GM18519 (cell line): ENCODE results near the gene PELO.

Experiments used
- ATAC-seq: cut with Tn5 transposase; IDR thresholded peaks from one replicate; pipeline ENCODE4 v1.9.1; 2021; ENCODE audit warnings: mild to moderate bottlenecking, moderate library complexity; ENCODE audit not compliant: unreplicated experiment, low FRiP score

The PELO gene

DNA sequence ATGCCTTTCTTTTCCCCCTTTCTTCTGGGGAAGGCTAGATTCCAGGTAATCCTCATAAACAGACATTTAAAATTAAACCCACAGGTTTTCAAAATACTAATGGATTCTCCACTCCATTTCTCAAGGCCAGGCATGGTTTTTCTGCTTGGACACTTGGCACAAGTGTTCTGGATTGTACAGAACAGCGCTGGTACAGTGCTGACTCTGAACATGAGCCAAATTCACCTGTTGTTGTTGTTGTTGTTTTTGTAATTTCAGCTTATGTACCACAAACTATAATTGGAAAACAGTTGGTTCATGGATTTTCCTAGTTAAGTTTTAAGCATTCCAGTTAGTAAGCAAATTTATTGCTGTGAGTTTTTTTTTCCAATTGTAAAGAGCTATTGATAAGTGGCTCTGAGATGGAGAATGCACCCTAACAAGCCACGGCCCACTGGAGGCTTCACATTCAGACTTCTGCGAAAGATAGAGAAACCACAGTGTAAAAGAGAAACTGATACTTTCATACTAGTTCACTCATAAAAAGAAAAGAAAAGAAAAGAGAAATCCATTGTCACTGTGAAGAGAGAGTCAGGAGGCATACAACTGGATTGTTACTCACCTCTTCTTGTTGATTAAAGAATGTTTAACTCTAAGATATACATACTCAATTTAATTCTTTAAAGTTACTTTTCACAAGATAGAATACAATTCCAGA, 16.2 kb upstream of the PELO start:
- peak; percentile 95 for ATAC-seq

DNA sequence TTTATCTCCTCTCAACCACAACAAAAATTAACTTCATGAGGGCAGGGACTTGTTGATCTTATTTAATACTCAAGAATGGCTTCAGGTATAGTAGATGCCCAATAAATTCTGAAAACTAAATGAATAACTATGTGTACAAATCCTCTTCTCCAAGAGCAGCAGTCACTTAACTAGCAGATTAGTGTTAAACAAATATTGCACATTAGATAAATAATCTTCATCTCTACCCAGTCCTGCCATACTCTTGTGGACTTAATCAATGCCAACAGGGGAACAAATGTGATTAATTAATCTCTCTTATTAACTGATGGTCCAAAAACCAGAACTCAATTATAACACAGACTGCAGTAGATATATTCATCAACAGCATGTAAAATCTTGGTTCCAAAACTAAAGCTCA, 15.0 kb upstream of the PELO start:
- ATAC-seq = no peak

DNA sequence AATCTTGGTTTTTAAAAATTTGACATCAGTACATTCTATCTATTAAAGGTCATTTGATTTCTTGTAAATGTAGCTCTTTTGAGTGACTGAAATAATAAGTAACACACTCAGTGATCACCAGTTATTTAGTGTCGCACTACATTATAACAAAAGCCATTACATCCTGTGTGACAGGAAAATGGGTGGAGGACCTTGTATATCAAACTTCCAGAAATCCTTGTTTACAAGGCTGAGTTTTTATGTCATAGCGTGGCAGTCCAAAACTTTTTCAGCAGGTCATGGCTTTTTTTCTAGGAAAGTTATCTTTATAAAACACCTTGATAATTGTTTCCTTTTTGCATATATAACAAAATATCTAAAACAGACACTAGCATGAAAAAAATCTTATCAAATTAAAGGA, 14.4 kb upstream of the PELO start:
- no peak for ATAC-seq

DNA sequence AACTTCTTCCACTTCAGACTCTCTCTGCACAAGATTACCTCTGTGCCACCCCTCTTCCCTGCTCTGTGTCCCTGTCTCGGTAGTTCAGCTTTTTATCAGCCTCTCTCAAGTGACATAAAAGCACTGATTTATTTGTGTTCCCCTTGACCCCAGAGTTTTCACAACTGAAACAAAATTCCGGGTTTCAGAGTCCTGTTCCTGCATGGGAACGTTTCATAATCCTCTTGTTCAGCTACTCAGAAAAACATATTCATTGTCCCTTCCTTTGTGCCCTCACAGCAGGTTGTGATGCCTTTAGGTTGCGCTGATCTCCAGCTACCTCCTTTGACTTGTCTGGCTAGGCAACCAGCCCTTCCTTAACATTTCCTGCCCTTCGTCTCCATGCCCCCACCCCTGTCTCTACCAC, 13.7 kb upstream of the PELO start:
- no peak for ATAC-seq

DNA sequence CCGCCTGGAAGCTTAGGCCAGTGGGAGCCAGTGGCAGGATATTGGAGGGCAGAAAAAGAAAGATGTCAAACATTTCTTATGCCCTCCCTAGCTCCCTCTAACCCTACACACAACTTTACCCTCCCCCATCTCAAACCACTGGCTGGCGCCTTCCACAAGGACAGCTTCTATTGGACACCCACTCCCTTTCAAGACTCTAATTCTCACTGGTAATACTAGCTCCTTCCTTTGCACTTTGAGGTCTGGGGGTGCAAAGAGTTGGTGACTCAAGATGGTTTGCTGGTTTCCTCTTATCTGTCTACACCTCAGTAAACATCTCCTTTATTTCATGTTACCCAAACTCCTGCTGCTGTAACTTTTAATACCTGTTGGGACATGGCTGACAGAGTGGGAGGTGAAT, 11.6 kb upstream of the PELO start:
- no peak for ATAC-seq

DNA sequence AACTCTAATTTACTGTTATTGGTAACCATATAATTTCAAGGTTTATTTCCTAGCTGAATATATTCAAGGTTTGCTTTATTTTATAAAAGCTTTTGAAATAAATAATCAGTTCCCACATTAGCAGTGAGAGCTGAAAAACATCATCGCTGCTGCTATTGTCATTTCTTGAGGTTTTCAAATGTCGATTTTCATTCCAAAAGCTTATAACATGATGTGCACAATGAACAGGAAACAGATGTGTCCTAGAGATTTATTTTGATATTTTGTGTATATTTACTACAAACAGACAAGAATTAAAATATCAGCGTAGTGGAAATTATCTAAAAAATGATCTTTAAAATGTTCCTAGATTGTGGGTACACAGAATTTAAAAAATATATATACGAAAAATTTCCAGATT, 10.5 kb upstream of the PELO start:
- ATAC-seq = no peak

DNA sequence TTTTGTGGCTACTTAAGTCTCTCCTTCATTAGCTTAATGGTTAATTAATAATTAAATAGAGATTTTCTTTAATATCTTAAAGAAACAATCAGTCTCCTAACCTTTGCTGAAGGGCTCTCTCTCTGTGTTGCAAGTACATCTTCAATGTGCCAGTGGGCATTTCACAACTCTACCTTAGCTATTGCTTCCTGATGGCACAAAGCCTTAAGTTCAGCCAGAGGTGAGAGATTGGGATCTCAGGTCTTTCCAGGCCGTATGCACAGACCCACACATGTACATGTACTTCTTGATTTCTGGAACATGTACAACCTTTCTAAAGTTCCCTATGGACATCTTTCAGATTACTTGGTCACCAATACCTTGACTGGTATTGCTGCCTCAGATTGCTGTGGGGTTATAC, 8.9 kb upstream of the PELO start:
- no peak for ATAC-seq

DNA sequence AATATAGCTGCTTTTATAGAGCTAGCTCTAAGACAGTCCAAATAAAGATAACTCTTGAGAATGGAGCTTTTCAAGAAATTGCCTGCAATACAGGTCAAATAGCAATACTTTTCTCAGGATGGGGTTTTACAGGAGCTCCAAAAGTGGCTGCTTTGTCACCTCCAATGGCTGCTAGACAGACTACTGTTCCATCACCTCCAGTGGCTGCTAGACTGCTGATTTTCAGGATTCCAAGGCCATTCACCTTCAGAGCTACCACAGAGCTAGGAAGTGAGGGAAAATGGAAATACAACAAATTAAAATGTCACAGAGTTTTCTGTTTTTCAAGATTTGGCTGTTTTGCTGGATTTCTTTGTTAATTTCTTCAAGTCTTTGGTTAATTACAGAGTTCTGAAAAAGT, 8.5 kb upstream of the PELO start:
- no peak for ATAC-seq

DNA sequence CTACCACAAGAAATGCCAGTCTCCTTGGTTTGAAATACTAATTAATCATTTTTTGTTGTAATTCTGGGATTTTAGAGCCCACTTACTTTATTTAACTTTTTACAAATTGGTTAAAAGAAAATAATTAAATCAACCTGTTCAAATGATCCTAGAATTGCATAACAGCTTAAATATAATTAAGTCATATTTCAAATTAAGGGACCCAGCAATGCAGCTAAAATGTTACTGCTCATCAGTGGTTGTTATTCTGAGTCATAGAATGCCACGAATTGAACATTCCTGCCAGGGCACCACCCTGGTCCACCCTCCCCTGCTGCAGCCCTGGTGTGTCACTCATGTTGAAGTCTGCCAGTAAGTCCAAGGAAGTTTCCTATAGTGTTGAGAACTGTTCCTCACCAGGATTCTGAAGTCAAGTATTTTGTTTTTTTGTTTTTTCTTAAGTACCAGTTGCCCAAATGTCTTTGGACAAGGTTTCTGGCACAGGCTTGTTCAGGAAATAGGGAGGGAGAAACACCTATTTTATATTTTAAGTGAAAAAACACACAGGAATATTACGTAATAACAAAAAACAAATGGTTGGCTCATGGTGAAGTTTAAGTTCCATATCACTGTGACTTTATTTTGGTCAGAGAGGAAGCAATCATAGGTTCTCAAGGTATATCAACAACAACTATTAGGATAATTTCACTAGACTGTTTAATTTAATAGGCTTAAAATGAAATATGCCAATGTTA, 4.3 kb upstream of the PELO start:
- no peak for ATAC-seq

DNA sequence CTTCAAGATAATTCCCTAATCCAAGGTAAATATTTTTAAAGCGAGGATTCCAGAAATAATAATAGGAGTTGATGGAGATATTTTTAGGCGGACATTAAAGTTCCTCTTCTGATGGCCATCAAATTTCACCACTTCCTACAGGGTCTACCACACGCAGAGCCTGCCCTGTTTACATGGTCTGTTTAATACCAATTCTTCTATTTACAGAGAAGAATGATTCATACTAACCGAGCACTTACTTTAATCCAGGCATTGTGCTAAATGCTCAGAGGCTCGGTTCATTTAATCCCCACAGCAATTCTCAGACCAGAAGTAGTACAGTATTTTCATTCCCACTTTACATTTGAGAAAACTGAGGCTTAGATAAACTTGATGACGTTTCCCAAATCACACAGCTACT, 3.0 kb upstream of the PELO start:
- ATAC-seq = no peak

DNA sequence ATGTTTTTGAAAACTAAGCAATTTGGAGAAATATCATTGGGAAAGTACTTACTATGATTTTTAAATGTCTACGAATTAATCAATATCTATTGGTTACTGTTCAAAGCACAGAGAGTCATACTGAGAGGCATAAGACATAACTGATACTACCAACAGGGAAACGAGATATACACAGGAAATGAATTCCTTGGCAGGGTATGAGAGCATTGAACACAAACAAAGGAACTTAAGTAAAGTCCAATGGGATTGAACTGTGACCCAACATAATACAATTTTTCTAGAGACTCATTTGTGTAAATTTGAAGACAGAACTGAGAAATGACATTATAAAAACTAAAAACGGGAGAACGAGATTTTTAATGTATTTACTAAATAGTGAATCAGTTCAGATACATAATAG, 1.3 kb upstream of the PELO start:
- ATAC-seq = no peak

DNA sequence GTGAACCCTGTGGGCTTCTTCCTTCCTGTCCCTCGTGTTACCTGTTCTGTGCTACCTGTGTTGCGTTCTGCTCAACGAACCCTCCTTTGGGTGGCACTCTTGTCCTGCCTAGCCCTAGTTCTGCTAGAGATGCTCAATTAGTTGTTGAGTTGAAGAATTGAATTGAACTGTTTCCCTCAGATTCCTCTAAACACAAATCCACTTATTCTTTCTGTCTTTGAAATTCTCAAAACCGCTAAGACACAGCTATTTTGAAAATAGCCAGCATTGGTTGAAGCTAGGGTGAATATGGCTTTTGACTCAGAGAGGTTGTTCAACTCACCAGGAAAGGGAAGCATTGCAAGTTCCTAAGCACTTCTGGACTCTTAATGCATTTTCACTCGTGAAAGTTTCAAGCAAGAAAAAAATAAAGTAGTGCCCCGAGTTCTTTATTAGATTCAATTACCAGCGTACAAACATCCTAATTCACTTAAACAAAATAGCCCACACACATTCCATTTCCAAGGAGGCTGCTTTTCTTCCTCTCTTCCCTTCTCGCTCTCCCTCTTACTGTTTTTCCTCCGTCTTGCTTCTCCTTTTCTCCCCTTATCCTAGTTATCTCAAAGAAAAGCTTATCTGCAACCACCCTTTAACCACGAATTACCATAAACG, 642 bp upstream of the PELO start:
- no peak for ATAC-seq

DNA sequence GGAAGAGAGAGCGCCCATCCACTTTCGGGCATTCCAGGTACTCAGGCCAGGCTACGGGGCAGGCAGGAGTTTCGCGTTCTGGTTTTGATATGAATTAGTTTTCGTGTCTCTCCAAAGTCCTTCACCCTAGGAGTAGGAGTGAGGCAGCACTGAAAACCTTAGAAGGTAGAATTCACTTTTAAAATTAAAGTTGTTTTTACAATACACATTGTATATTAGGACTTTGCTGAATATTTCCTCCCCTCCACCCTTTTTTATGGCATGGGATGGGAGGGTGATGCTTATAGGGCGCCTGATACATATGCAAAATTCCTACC, 747 bp downstream of the PELO start:
- no peak for ATAC-seq

DNA sequence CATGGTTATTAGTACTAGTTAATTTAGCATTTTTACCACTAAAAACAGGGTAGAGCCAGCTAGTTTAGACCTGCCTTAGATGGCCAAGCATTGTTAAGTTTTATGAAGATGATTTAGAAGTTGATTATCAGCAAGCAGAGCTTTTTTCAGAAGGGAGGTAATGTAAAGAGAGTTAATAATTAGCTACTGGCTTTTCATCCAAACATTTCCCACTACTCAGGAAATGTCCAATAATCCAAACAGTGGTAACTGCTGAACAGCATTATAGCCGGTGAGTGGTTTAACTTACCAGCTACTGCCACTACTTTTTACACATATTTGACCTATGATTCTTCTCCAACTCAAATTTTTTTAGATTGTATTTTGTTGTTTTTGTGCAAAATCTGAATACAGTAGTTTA, 1.7 kb downstream of the PELO start:
- ATAC-seq = no peak

DNA sequence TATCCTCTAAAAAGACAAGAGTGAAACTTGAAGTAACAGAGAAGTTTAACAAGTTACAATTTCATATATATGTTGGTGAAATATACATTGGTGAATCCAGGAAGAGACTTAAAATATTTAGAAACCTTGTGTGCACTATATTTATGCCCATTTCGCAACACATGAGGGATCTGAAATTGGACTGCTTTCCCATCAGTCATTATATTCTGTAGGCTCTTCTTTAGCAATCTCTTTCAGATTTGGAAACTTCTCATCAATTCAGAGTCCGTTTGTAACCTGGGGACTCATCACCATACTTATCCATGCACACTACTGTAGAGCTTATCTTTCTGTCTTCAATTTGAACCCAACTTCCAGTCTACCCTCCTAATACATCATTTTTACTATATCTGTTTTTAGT, 2.1 kb downstream of the PELO start:
- ATAC-seq = no peak

DNA sequence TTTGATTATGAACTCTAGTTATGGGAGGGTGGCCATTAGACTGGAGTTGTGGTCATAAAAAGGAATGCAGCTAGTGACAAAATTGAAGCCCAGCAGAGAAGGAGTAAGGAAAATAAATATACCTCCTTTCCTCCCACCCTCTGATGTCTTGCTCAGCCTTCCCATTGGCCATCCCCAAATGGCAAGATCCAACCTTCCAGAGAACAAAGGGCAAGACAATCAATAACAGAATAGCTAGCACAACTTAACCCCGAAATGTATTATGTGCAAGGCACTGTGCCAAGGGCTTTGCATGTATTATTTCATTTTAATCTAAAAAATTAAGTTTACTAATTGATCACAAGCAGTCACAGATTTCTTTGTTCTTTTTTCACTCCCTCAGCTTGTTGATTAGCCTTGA, 3.6 kb downstream of the PELO start:
- no peak for ATAC-seq

DNA sequence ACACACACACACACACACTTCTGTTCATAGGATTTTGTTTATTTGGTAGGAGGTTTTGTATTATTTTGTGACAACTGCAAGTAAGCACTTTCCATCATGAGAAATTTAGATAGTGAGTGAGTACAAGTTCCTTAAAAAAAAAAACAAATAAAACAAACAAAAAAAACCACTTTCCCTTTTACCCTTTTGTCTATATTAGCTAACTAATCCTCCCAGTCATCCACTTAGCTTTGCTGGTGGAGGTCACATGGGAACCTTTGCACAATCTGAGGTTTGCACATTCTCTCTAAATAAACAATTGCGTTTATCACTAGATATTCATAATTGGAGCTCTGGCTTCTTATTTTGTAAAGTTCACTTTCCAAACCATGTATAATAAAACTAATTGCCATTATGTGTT, 6.8 kb downstream of the PELO start:
- ATAC-seq = no peak

DNA sequence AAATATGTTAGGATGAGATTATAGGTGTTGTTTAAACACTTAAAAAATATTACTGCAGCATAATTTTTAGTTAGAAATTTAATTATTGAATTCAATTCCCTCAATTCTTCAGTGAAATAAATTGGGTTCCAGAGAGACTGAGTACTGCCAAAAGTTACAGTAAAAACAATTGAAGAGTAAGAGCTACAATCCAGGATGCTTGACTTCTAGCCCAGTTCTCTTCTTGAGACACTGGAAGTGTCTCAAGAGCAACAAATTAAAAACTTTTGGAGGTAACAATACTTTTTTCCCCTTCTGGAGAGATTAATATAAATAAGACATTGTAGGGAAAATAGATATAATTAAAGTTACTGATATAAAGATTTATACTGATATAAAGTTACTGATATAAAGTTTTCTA, 8.3 kb downstream of the PELO start:
- no peak for ATAC-seq

DNA sequence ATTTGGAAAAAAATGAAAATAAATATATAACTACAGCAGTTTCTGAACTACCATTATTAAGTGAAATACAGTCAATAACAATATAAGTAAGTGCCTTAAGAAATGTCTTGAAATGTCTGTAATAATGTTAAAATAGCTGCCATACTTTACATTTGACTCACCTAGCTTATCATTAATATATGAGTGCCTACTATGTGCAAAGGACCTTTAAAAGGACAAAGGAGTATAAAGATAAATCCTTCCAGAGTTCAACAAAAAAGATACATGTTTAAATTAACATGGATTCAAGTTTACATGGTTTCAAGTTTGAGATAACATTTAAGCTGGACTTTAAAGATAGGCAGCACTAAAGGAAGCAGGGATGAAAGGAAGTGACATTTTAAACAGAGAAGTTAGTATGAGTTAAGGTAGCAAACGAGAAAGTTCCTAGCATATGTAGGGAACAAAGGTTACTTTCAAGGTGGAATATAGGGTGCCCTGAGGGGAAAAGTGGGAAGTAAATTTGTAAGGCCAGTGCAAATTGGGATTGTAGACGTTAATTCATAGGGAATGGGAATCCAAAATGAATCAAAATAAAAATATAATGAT, 8.9 kb downstream of the PELO start:
- ATAC-seq = no peak

DNA sequence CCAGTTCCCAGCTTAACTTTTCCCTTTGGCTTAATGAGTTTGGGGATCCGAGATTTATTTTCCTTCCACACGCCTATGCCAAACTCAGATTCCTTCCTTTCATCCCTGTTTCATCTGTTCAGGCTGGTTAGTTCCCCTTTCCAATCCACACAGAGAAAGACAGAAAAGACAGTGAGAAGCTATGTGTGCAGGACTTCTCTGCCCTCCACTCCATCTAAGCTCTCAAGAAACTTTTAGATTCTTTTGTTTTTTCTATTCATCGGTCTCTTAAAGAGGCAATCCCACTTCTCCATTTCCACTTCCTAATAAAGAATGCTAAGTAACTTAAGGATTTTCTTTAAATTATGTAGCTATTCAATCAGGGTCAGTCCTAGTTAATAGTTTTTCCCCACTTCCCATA, 11.2 kb downstream of the PELO start:
- ATAC-seq = no peak

DNA sequence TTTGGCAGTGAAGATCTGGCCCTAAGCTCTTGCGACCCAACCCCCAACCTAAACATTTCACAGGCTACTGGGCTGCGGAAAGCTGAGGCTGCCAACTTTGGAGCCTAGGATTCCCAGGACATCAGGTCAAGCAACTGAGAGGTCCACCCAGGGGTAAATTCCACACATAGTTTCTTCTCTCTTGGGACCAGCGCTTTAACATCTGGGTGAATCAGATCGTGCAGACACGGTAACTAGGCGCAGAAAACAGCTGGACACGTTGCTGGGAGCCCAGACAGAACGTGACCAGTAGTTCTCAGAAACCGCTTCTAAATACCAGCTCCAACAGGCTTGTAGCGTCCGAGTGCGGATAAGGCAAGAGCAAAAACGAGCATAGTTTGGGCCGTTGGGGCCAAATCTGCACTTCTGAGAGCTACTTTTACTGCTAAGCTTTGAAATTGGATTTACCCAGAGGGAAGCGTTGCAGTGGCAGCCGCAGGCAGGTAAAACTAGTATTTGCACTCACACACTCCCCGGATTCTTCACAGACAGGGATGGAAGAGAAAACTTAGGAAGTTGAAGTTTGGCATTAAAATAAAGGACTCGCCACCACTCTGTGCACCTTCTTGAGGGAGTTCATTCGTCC, 11.8 kb downstream of the PELO start:
- ATAC-seq = peak; percentile 16
